ENCODE measurements around the gene FKRP.

The FKRP gene

GRCh38 chr19:46731007-46731501, 14.8 kb upstream of the FKRP start:
- no peak for TF ChIP-seq CTCF (IDR thresholded peaks at IDR 0.05; ENCODE audit: low read depth, low read length, missing control alignments)
- peak; percentile 86 for DNase-seq (ENCODE audit: low read depth)
- in situ Hi-C loops (cut with HindIII; ENCODE audit: low sequenced_read_pairs) = no loop called here
- no peak overlapping the region for H3K4me3 ChIP-seq (ENCODE audit: low read depth, low read length)

DNA sequence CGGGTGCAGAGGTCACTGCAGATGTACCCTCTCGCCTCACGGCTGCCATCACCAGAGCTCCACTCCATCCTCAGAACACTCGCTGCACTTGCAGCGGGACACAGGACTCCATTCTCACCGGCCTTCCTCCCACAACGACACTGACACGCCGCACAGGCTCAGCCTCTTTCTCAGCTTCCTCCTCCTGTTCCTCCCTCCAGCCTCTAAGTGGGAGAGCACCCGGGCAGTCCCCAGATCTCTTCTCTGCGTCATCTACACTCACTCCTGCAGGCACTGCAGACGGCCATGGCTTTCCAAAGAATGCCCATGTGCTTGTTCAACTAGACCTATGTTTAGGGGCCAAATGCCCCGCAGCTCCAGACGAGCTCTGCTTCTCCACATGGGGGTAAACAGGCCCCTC, 14.3 kb upstream of the FKRP start:
- no peak for TF ChIP-seq CTCF (IDR thresholded peaks at IDR 0.05; ENCODE audit: low read depth, low read length, missing control alignments)
- DNase-seq (ENCODE audit: low read depth) = no peak
- in situ Hi-C loops (cut with HindIII; ENCODE audit: low sequenced_read_pairs) = no loop called here
- no peak overlapping the region for H3K4me3 ChIP-seq (ENCODE audit: low read depth, low read length)

DNA sequence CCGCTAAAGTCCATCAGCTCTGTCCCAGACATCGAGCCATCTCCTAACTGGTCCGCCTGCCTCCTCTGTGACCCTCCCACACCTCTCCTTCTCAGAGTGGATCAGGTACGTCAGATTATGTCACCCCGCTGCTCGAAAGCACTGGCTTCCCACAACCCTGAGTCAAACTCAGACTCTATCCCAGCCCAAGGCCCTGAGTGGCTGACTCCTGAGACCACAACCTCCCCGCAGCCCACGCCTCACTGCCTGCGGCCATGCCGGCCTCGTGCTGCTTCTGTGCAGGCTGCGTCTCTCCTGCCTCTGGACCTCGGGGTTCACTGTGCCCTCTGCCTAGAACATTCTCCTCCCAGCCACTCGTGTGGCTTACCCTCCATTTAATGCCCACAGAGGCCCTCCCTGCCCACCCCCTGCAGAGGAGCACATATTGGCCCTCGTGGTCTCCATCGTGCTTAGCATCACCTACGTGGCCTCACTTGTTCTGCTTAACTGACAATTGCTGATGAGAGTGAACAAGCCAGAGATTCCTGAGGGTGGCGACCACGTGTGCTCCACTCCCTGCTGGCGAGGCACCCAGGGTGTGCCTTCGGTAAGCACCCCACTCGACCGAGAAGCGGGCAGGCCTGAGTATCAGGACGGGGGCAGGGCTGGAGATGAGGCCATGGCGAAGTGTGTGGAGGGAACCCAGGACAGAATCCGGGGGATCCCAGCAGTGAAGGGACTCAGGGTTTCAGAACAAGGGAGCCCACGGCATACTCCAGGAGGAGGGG, 13.5 kb upstream of the FKRP start:
- no peak for DNase-seq (ENCODE audit: low read depth)
- no peak for TF ChIP-seq CTCF (IDR thresholded peaks at IDR 0.05; ENCODE audit: low read depth, low read length, missing control alignments)
- no peak overlapping the region for H3K4me3 ChIP-seq (ENCODE audit: low read depth, low read length)
- in situ Hi-C loops (cut with HindIII; ENCODE audit: low sequenced_read_pairs) = no loop called here

- no peak for DNase-seq (ENCODE audit: low read depth)
- TF ChIP-seq CTCF (IDR thresholded peaks at IDR 0.05; ENCODE audit: low read depth, low read length, missing control alignments) = peak; percentile 10
- no peak overlapping the region for H3K4me3 ChIP-seq (ENCODE audit: low read depth, low read length)
- in situ Hi-C loops (cut with HindIII; ENCODE audit: low sequenced_read_pairs) = no loop called here
Measured at GRCh38 chr19:46732966-46733689, 12.7 kb upstream of the FKRP start.

- DNase-seq (ENCODE audit: low read depth) = no peak
- H3K4me3 ChIP-seq (ENCODE audit: low read depth, low read length) = no peak overlapping the region
- in situ Hi-C loops (cut with HindIII; ENCODE audit: low sequenced_read_pairs) = no loop called here
- TF ChIP-seq CTCF (IDR thresholded peaks at IDR 0.05; ENCODE audit: low read depth, low read length, missing control alignments) = no peak
Measured at GRCh38 chr19:46733690-46734292, 12.1 kb upstream of the FKRP start.

DNA sequence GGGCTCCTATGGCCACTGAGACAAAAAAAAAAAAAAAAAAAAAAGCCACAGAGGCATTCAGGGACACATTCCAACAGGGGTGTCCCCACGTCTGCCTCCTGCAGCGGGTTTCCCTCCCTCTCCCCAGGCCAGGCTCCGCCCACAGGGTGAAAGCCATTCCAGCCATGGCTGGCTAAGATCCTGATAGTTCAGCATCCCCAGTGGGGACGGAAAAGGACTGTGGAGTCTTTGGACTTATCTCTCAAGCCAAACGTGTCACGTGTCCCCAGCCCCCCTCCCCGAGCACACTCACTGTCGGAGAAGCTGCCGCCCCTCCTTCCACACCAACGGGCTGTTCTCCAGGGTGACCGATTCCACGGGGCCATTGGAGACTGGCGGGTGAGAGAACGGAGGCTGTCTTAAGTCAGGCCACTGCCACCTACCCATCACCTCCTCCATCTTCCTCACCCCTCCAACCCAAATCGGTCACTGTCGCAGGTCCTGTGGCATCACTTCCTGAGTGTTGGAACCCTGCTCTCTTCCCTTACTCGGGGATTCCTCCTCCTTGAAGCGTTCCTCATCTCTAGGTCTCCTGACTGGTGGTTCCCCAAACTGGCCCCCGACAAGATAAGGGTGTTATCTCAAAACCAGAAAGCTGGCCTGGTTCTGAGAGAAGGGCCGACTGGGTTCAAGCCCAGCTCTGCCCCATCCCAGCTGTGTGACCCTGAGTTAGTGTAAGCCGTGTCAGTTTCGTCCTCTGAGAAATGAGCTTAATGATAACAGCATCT, 9.1 kb upstream of the FKRP start:
- TF ChIP-seq CTCF (IDR thresholded peaks at IDR 0.05; ENCODE audit: low read depth, low read length, missing control alignments) = no peak
- no peak overlapping the region for H3K4me3 ChIP-seq (ENCODE audit: low read depth, low read length)
- in situ Hi-C loops (cut with HindIII; ENCODE audit: low sequenced_read_pairs) = no loop called here
- no peak for DNase-seq (ENCODE audit: low read depth)

Measured in astrocyte of the cerebellum (primary cell).